Measurements from ENCODE around the gene PKD2L2.

DNA sequence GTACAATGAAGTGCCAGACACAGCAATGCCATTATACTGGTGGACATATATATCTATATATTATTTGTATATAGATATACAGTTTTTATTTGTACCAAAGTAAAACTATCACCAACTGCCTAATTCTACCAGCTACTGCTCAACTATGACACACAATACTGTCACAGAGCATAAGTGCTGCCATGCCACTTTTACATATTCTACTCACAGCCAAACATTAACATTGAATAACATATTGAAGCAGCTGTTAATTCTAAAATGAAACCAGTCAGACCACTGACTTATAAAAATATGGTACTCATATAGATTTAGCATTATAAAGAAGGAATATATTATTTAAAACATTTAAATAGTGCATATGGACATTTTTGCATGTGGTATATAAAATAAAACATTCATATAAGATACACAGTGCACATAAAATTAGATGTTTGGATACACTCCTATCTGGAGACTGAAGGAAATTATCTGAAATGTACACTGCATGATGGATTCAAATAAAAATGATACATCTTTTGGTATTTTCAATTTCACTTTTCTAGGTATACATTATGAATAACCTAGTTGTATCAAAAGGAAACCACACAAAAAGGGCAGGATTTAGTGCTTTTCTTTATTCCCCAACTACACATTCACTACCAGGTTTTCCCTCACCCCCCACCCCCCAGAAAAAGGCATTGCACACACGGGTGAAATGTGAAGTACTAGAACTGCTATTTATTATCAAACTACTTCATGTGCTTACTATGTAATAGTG lies 48.9 kb downstream of the PKD2L2 start:
- no peak for TF ChIP-seq ASH2L (IDR thresholded peaks at IDR 0.05; ENCODE audit: borderline replicate concordance, low read depth)
- TF ChIP-seq, protein P1, sequence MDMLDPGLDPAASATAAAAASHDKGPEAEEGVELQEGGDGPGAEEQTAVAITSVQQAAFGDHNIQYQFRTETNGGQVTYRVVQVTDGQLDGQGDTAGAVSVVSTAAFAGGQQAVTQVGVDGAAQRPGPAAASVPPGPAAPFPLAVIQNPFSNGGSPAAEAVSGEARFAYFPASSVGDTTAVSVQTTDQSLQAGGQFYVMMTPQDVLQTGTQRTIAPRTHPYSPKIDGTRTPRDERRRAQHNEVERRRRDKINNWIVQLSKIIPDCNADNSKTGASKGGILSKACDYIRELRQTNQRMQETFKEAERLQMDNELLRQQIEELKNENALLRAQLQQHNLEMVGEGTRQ (IDR thresholded peaks at IDR 0.05; ENCODE audit: borderline replicate concordance, low read depth, low read length): no peak
- TF ChIP-seq TCF12 (IDR thresholded peaks at IDR 0.05; ENCODE audit: low read depth, low read length): no peak
- TF ChIP-seq BCL11A (IDR thresholded peaks at IDR 0.05; ENCODE audit: low read depth, low read length): no peak
- no peak for TF ChIP-seq MEF2A (IDR thresholded peaks at IDR 0.05; ENCODE audit: insufficient read depth, low read depth, low read length)
- TF ChIP-seq CEBPB (IDR thresholded peaks at IDR 0.05; ENCODE audit: borderline replicate concordance in 1 of 2, low read depth in 2 of 2, low read length in 2 of 2): no peak
- TF ChIP-seq PAX8 (IDR thresholded peaks at IDR 0.05): no peak
- no peak for TF ChIP-seq ATF7 (IDR thresholded peaks at IDR 0.05; ENCODE audit: low read depth)
